BJ (cell line): ENCODE data around the gene TSHR. TPM values are rescaled to one million over a fixed set of nuclear protein-coding genes. Genes with fewer than 3 reads are reported as not detected.
"Not testable (repeated sequence)": the region's sequence is repeated elsewhere in the genome, so short reads cannot be mapped to it uniquely, and the experiment has no call there.

Experiments used
- CTCF ChIA-PET: fragments of 350-600 bp; formaldehyde crosslinking; extraction: SDS; loops from one replicate; lab custom pipeline; 2021; ENCODE audit warnings: antibody characterized with exemption, inconsistent platforms; lab: Yijun Ruan, JAX
- POLR2A ChIA-PET: fragments of 300-600 bp; sonication (Branson Sonifier 250); formaldehyde crosslinking; extraction: SDS; loops from one replicate; lab custom pipeline; 2021; ENCODE audit warnings: antibody characterized with exemption; lab: Charles Lee
- DNase-seq: peaks from one replicate; pipeline ENCODE4 v3.0.0-alpha.2; 2011; ENCODE audit warnings: low read depth
- H3K27me3 ChIP-seq: 2 replicates; pipeline ENCODE4 v1.6.0; 2011; ENCODE audit warnings: low read length; ENCODE audit not compliant: control insufficient read depth, insufficient read depth
- H3K36me3 ChIP-seq: 2 replicates; pipeline ENCODE4 v1.5.1; 2011; ENCODE audit warnings: low read length; ENCODE audit not compliant: control insufficient read depth, insufficient read depth
- H3K4me3 ChIP-seq: 2 replicates; pipeline ENCODE4 v1.5.1; 2011; ENCODE audit warnings: low read depth, mild to moderate bottlenecking, control low read depth, low read length
- polyA plus RNA-seq: library from polyadenylated mRNA; depleted of rRNA; stranded (reverse); fragments of >200 nt; gene quantifications from 2 replicates; pipeline ENCODE4 v1.2.3, GENCODE V29; 2011
- TF ChIP-seq, protein P1 (sequence below): IDR thresholded peaks from 2 replicates; pipeline ENCODE4 v1.5.1; 2011; ENCODE audit warnings: low read depth, mild to moderate bottlenecking, control low read depth, inconsistent platforms, low read length, moderate library complexity; ENCODE audit not compliant: insufficient read depth

Gene TSHR
- polyA plus RNA-seq, 1 experiment = not detected

DNA sequence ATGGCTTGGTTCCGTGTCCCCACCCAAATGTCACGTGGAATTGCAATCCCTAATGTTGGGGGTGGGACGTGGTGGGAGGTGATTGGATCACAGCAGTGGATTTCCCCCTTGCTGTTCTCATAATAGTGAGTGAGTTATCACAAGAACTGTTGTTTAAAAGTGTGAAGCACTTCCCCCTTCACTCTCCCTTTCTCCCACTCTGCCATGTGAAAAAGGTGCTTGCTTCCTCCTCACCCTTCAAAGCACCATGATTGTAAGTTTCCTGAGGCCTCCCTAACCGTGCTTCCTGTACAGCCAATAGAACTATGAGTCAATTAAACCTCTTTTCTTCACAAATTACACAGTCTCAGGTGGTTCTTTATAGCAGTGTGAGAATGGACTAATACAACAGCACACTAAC is 8.6 kb upstream of the TSHR start:
- no peaks in the 10 kb centered on the region for H3K27me3 ChIP-seq
- TF ChIP-seq, protein P1, sequence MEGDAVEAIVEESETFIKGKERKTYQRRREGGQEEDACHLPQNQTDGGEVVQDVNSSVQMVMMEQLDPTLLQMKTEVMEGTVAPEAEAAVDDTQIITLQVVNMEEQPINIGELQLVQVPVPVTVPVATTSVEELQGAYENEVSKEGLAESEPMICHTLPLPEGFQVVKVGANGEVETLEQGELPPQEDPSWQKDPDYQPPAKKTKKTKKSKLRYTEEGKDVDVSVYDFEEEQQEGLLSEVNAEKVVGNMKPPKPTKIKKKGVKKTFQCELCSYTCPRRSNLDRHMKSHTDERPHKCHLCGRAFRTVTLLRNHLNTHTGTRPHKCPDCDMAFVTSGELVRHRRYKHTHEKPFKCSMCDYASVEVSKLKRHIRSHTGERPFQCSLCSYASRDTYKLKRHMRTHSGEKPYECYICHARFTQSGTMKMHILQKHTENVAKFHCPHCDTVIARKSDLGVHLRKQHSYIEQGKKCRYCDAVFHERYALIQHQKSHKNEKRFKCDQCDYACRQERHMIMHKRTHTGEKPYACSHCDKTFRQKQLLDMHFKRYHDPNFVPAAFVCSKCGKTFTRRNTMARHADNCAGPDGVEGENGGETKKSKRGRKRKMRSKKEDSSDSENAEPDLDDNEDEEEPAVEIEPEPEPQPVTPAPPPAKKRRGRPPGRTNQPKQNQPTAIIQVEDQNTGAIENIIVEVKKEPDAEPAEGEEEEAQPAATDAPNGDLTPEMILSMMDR = no peak
- POLR2A ChIA-PET = no interaction called here
- no peaks in the 10 kb centered on the region for H3K36me3 ChIP-seq
- CTCF ChIA-PET = no interaction called here
- H3K4me3 ChIP-seq = no peak overlapping the region
- DNase-seq = no peak

DNA sequence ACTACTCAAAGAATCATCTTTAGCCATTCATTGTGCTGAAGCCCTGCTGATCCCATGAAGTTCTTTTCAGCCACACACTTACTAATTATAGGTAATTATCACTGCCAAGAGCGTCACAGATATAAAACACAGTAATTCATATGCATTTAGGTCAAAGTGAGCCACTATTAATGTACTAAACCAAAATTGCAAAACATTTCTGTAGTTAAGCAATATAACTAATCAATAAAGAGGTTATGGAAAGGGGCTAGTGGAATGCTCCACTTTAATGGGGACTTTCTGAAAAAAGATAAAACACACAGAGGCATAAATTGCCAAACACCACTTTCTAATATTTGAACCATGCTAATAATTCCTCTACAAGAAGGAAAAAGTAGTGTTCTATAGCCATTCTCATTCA is 7.1 kb upstream of the TSHR start:
- ChIA-PET POLR2A (no interaction called here), CTCF (no interaction called here)
- no peak for DNase-seq
- H3K4me3 ChIP-seq = no peak overlapping the region
- H3K36me3 ChIP-seq = no peaks in the 10 kb centered on the region
- no peaks in the 10 kb centered on the region for H3K27me3 ChIP-seq
- TF ChIP-seq, protein P1 = no peak

DNA sequence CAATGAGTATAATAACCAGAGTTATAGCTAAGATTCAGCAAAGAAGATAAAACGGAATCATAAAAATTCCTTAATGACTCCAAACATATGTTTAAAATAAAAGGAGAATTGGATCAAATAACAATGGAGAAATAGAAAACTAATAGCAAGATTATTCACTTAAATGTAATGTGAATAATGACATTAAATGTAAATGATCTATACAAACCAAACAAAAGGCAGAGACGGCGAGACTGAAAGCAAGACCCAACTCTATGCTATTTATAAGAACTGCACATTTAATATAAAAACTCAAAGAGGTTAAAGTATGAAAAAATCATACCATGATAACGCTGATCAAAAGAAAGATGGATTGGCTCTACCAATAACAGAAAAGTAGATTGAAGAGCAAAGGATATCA is 3.9 kb upstream of the TSHR start:
- TF ChIP-seq, protein P1 = no peak
- no peak overlapping the region for H3K4me3 ChIP-seq
- DNase-seq = no peak
- peaks cover 7% of the 10 kb centered on the region for H3K27me3 ChIP-seq
- no peaks in the 10 kb centered on the region for H3K36me3 ChIP-seq
- ChIA-PET CTCF (interaction anchor here (1.9 kb wide), 1 partner anchor 36 kb away, joined by 4 read pairs; no protein-coding TSS in a partner anchor), POLR2A (no interaction called here)

DNA sequence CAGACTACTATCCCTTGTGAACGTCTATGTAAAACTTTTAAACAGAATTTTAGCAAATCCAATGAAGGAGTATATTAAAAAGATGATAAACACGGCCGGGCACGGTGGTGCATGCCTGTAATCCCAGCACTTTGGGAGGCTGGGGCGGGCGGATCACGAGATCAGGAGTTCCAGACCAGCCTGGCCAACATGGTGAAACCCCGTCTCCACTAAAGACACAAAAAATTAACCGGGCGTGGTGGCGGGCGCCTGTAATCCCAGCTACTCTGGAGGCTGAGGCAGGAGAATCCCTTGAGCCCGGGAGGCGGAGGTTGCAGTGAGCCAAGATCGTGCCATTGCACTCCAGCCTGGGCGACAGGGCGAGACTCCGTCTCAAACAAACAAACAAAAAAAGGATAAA is 2.2 kb upstream of the TSHR start:
- peaks cover 11% of the 10 kb centered on the region for H3K27me3 ChIP-seq
- CTCF ChIA-PET = interaction anchor here (1.0 to 8.0 kb wide), 2 partner anchors 35 to 213 kb away, joined by 3 to 83 read pairs; no protein-coding TSS in a partner anchor
- DNase-seq, POLR2A ChIA-PET, H3K4me3 ChIP-seq, H3K36me3 ChIP-seq: not testable (repeated sequence)

DNA sequence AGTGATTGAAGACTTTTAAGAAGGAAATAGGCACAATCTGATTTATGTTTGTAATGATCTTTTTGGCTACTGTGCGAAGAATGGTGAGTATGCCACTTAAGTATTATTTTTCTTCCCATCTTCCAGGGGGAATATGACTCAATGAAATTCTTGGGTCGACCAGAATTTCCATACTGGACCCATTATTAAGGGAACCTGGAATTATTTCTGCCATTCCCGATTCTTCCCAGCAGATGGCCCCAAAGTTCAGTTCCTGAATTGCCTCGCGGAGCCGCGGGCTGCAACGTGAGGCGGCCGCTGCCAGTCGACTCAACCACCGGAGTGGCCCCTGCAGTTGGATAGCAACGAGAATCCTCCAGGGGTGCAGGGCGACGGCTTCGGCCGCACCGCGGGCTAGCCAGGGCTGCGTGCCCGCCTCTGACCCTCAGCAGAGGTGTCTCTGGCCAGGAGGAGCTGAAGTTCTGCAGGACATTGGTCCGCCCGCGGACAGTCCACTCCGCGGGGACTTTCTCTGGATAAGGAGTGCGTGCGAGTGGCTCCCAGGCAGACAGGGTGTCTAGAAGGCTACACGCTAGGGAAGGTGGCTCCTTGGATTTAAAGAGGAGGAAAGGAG is 628 bp upstream of the TSHR start:
- TF ChIP-seq, protein P1 = peak; percentile 81
- ChIA-PET POLR2A (no interaction called here), CTCF (interaction anchor here (0.6 to 8.0 kb wide), 9 partner anchors 11 to 1968 kb away, joined by 3 to 83 read pairs (median 6); no protein-coding TSS in a partner anchor)
- H3K4me3 ChIP-seq = peak overlapping the region; percentile 49
- no peaks in the 10 kb centered on the region for H3K36me3 ChIP-seq
- H3K27me3 ChIP-seq = peaks cover 15% of the 10 kb centered on the region
- peak; percentile 26 for DNase-seq
